GM10266 (cell line): Measurements from ENCODE around the gene CHI3L1.

Experiments used
- DNase-seq: peaks from one replicate; pipeline ENCODE4 v3.0.0; 2012; ENCODE audit errors: extremely low spot score
- TF ChIP-seq, protein P1 (sequence below): IDR thresholded peaks from 2 replicates; pipeline ENCODE4 v1.5.1; 2012; ENCODE audit warnings: mild to moderate bottlenecking, low read depth; ENCODE audit not compliant: control insufficient read depth, insufficient read depth; ENCODE audit errors: missing control alignments

CHI3L1 gene

DNA sequence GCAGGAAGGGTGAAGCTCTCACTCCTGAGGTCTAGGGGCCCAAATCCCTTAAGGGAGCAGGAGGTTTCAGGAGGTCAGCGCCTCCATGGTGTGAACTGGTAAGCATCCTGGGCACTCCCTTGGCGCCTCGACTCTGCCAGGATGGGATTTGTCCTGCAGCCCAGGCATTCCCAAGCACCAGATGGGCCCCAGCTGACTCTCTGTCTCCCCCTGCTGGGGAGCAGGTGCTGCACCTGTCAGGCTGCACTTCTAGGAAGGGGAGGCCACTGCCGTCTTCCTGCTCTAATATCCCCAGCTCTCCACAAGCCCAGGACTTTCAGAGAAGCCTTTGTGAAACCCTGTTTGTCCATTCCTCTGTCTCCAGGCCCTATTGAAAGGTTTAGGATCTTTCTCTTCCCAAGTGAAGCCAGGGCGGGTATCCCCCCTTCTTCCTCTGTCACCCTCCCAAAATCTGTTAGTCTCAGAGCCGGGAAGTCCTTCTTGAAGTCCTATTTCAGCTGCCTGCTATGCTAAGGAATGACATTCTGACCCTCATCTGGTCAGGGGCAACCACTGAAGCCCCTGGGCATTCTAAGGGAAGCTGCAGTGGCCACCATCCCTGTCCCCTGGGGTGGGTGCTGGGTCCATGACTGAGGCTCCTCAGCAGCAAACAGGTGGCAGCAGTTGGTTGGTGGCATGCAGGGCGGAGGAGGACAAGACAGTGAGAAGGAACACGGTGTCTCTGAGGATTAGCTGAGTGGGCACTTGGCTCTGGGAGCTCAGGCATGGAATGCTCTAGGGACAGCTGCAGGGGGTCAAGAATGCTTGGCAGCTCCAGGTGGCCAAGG, 14.1 kb downstream of the CHI3L1 start:
- DNase-seq, result peak; percentile 76
- TF ChIP-seq, protein P1, sequence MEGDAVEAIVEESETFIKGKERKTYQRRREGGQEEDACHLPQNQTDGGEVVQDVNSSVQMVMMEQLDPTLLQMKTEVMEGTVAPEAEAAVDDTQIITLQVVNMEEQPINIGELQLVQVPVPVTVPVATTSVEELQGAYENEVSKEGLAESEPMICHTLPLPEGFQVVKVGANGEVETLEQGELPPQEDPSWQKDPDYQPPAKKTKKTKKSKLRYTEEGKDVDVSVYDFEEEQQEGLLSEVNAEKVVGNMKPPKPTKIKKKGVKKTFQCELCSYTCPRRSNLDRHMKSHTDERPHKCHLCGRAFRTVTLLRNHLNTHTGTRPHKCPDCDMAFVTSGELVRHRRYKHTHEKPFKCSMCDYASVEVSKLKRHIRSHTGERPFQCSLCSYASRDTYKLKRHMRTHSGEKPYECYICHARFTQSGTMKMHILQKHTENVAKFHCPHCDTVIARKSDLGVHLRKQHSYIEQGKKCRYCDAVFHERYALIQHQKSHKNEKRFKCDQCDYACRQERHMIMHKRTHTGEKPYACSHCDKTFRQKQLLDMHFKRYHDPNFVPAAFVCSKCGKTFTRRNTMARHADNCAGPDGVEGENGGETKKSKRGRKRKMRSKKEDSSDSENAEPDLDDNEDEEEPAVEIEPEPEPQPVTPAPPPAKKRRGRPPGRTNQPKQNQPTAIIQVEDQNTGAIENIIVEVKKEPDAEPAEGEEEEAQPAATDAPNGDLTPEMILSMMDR, result peak; percentile 79

DNA sequence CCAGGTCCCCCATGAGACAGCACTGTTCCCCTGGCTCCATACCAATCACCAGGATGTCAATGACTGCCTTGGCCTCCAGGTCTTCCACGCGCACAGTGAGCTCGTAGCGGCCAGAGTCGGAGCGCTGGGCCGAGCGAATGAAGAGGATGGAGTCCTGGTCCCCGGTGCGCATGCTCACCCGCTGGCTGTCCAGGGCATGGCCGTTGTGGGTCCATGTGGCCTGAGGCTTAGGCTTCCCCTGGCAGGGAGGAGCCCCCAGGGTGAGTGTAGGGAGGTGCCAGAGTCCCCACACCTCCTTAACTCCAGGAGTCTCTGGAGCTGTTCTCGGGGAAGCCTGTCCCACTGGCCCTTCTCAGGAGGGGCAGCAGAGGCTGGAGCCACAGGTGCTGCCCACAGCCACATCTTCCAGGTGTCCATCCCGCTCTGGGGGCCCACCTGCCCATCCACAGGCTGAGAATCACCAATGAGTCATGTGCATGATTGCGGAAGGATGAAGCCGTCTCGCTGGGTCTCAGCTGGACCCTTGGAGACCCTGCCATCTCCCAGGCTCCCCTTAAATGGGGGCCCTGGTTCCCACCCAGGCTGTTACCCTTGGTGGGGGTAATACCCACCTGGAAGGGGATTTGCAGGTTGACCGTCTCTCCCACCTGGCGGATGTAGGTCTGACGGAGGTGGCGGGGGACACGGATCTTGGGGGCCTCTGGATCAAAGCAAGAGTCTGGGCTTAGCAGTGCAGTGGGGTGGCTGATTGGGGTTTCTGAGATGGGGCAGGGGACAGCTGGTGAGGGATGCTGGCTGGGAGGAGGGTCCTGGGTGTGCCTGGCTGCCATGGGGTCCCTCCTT, 14.9 kb downstream of the CHI3L1 start:
- TF ChIP-seq, protein P1, result no peak
- no peak for DNase-seq

- no peak for DNase-seq
- TF ChIP-seq, protein P1, result no peak
Measured at GRCh38 chr1:203170625-203171330, 15.7 kb downstream of the CHI3L1 start.

DNA sequence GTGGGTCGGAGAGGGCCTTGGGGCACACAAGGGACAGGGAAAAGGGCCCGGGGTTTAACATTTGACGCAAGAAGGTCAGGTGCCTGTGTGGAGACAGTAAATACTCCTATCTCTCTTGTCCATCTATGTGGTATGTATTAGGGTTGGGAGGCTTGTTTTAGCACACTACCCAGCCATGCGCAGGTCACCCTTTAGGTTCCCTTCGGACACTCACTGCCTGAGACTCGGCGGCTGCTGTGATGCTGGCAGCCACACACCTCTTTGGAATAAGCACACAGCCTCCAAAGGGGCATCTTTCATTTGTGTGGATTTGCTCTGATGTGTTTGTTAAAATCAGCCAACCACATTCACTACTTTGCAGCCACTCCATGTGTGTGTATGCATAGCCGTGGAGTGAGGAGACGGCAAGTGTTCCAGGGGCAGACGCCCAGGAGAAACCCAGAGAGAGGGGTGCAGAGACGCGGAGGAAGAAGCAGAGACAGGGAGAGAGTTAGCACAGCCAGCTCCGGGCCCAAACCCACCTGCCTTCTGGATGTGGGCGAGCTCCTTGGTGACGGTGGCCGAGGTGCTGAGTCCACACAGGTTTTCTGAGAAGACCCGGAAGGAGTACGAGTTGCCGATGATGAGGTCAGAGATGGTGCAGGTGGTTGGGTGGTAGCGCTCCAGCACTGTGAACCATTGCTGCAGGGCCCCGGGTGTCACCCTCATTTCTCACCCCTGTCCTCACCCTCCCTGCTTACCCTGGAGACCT, 16.6 kb downstream of the CHI3L1 start:
- no peak for DNase-seq
- TF ChIP-seq, protein P1, result no peak

- no peak for DNase-seq
- TF ChIP-seq, protein P1, result no peak
Measured at GRCh38 chr1:203168991-203169390, 17.5 kb downstream of the CHI3L1 start.

DNA sequence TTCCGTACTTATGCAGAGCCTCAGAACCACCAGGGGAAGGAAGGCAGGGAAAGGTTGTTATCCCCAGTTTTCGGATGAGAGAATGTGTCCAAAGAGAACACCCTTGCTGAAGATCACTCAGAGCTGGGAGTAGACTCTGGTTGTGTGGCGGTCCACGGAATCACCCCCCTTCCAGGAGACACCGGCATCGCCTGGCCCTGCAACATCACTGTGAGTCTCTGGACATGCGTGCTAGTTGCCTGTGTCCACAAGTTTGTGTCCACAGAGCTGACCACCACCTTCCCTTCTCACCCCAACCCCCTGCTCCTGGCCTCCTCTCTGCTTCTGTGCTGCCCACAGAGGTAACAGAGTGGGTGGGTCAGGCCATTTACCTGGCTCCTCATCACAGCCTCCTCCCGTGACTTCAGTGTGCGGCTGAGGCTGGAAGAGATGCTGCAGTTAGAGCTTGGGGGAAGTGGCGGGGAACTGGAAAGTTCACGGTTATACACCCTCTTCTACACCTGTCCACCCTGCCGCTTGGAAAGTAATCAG, 18.2 kb downstream of the CHI3L1 start:
- DNase-seq, result no peak
- TF ChIP-seq, protein P1, result no peak
